ENCODE results near the gene STAT4. TPM values are rescaled to one million over a fixed set of nuclear protein-coding genes. Genes with fewer than 3 reads are reported as not detected.

STAT4 gene
- total RNA-seq, 1 experiment from 2014 or later, result 0.33 TPM

DNA sequence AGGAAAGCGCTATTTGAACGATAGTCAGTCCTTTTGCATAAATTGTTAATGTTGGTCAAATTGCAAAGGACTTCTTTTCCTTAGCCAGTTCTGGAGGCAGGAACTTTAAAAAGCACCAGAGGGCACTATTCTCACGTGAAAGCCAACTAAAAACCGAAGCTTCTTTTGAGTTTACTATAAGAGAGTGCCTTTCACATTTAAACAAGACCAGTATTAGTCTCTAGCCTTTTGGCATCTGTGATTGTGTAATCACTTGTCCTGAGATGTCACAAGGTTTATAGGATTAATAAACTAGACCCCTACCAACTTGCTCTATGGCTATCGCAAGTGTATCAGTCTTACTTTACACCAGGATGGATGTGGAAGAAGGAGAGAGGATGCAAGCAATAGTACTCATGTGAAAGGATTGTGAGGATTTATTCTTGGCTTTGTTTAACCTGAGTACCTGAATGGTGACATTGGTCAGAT lies 14.4 kb upstream of the STAT4 start:
- Histone ChIP-seq H2AK5ac (ENCODE audit: insufficient read length, low read length) (no peak overlapping the region), H3K56ac (ENCODE audit: insufficient read length, low read depth, low read length) (no peak overlapping the region), H3K18ac (ENCODE audit: insufficient read length, low read depth, low read length) (no peak overlapping the region), H3K79me1 (ENCODE audit: insufficient read depth, low read depth, low read length, poor library complexity, severe bottlenecking) (no peaks in the 10 kb centered on the region), H2BK5ac (ENCODE audit: insufficient read length, low read length) (no peak overlapping the region), H2BK12ac (ENCODE audit: insufficient read length, low read depth, low read length) (no peak overlapping the region), H3K9ac (ENCODE audit: extremely low read depth, insufficient read length, low read length) (no peak overlapping the region), H2AFZ (ENCODE audit: low read length) (no peak overlapping the region), H3K23me2 (ENCODE audit: insufficient read length, low read depth, low read length, poor library complexity, severe bottlenecking) (no peaks in the 10 kb centered on the region), H4K20me1 (ENCODE audit: control insufficient read depth, insufficient read depth, insufficient read length) (no peaks in the 10 kb centered on the region), H3K27ac (ENCODE audit: insufficient read length, low read depth, low read length) (no peak overlapping the region), H3K4ac (ENCODE audit: low read depth, low read length) (no peak overlapping the region), H2BK15ac (ENCODE audit: low read depth, low read length) (no peak overlapping the region), H3K9me3 (ENCODE audit: control insufficient read depth, low read depth, low read length) (no peaks in the 10 kb centered on the region), H3T11ph (ENCODE audit: low read length) (no peak overlapping the region), H3K23ac (ENCODE audit: insufficient read length, low read depth, low read length) (no peak overlapping the region), H4K5ac (ENCODE audit: insufficient read length, low read depth, low read length) (no peak overlapping the region), H3K79me2 (ENCODE audit: insufficient read depth, low read length) (no peaks in the 10 kb centered on the region), H3K4me1 (ENCODE audit: insufficient read depth, low read length) (no peaks in the 10 kb centered on the region), H3K27me3 (ENCODE audit: insufficient read depth, low read length) (no peaks in the 10 kb centered on the region), H4K8ac (replicated peaks; ENCODE audit: insufficient read length, low read depth, low read length) (no peak overlapping the region), H4K91ac (ENCODE audit: insufficient read length, low read depth, low read length) (no peak overlapping the region), H3K4me2 (ENCODE audit: insufficient read depth, insufficient read length, low read length) (no peak overlapping the region), H2BK20ac (ENCODE audit: low read depth, low read length, poor library complexity, severe bottlenecking) (no peak overlapping the region), H3K14ac (ENCODE audit: insufficient read depth, low read length) (no peak overlapping the region), H2BK120ac (ENCODE audit: low read depth, low read length, poor library complexity, severe bottlenecking) (no peak overlapping the region)
- Mint-ChIP-seq H3K9me3 (no peaks in the 10 kb centered on the region), H3K36me3 (ENCODE audit: insufficient read depth in 1 of 3, low read depth in 3 of 3) (no peaks in the 10 kb centered on the region), H3K27me3 (ENCODE audit: low read depth) (no peaks in the 10 kb centered on the region; the same call in 1 of the 2 replicates), H3K27ac (no peak overlapping the region), H3K4me1 (peaks cover 4 to 6% of the 10 kb centered on the region in 2 experiments), H3K4me3 (no peak overlapping the region)
- WGBS (ENCODE audit: extremely low coverage, insufficient read length, low lambda C conversion rate), result no CpG with 5 or more reads among the region's 5 CpGs
- TF ChIP-seq, protein P1, sequence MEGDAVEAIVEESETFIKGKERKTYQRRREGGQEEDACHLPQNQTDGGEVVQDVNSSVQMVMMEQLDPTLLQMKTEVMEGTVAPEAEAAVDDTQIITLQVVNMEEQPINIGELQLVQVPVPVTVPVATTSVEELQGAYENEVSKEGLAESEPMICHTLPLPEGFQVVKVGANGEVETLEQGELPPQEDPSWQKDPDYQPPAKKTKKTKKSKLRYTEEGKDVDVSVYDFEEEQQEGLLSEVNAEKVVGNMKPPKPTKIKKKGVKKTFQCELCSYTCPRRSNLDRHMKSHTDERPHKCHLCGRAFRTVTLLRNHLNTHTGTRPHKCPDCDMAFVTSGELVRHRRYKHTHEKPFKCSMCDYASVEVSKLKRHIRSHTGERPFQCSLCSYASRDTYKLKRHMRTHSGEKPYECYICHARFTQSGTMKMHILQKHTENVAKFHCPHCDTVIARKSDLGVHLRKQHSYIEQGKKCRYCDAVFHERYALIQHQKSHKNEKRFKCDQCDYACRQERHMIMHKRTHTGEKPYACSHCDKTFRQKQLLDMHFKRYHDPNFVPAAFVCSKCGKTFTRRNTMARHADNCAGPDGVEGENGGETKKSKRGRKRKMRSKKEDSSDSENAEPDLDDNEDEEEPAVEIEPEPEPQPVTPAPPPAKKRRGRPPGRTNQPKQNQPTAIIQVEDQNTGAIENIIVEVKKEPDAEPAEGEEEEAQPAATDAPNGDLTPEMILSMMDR (conservative IDR thresholded peaks at IDR 0.05), result peak; percentile 76
- DNase-seq, result no peak
